GM19351 (cell line): ENCODE results near the gene TBC1D14.

Source experiments
- ATAC-seq: cut with Tn5 transposase; IDR thresholded peaks from one replicate; pipeline ENCODE4 v1.9.1; 2021; ENCODE audit warnings: mild to moderate bottlenecking, moderate library complexity; ENCODE audit not compliant: unreplicated experiment

The TBC1D14 gene

DNA sequence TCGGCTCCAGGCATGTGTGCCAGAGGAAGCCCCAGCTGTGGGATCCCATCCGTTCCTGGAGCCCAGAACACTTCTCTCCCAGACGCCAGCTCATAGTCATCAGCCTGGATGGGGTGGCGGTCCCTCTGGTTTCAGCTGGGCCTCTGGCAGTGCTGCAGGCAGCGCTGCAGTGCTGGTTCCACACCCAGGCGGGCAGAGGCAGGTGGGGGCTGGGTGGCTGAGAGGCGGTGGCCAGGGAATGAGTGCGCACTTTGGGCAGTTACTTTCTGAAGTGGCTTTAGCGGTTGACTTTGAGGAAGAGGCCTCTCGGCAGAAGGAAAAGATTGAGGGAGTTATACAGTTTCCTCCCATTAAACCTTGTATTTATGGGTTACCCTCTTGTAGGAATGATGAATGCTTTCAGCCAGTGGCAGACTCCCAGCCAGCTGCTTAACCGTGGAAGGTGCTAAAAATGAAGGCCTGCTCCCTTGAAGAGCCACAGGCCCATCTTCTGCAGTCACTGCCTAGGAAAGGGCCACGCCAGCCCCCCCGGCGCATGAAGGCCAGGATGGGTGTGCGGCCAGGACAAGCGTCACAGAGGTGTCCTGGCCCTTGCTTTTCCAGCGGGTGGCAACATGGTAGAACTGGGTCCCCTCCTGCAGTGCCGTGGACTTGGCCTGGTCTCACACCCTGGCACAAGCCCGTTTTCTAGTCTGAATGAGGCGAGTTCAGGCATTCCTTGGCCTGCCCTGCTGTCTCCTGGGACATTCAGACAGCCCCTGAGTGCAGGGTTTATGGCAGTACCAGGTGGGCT, 143.5 kb downstream of the TBC1D14 start:
- ATAC-seq = no peak

DNA sequence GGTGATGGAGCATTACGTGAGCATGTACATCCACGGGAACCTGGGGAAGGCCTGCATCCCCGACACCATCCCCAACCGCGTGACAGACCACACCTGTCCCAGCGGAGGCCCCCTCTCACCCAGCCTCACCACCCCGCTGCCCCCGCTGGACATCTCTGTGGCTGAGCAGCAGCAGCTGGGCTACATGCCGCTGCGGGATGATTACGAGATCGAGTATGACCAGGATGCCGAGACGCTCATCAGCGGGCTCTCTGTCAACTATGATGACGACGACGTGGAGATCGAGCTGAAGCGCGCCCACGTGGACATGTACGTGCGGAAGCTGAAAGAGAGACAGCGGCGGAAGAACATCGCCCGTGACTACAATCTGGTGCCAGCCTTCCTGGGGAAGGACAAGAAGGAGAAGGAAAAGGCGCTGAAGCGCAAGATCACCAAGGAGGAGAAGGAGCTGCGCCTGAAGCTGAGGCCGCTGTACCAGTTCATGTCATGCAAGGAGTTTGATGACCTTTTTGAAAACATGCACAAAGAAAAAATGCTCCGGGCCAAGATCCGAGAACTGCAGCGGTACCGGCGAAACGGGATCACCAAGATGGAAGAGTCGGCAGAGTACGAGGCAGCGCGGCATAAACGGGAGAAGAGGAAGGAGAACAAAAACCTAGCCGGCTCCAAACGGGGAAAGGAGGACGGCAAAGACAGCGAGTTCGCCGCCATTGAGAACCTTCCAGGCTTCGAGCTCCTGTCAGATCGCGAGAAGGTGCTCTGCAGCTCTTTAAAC, 144.7 kb downstream of the TBC1D14 start:
- no peak for ATAC-seq

DNA sequence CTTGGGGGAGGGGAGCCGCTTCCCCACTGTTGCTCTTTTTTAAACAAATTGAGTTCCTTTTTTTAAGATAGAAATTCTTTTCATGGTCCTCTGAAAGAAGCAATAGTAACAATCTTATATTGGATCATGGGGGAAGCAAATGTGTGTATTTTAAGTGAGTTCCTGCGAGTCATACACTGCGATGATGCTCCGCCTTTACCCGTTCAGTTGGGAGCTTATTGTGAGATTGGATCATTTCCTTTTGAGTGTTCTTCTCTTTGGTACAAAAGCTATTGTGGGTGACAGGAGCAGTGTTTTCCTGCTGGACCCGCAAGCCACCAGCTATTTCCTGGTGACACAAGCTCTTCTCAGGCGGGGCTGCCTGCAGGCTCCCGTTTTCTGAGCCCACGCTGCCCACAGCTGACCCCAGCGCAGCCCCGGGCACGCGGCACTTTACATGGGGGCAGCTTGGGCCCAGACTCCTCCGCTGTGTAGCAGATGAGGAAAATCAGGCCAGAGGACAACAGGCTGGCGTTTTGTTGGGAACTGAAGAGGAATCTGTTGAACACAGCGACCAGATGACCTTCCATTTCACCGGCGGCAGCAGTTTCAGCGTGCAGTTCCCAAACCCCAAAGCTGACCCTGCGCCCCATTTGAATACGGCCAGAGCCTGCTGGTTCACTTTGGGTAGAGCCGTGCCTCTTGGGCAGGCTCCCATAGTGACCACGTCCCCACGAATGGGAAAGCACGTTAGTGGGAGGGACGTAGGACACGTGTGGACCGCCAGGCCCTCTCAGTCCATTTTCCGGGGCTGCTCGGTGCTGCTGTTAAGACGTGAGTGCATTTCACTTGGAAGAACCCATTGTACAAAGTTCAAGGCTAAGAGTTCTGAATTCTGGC, 145.7 kb downstream of the TBC1D14 start:
- ATAC-seq = no peak

DNA sequence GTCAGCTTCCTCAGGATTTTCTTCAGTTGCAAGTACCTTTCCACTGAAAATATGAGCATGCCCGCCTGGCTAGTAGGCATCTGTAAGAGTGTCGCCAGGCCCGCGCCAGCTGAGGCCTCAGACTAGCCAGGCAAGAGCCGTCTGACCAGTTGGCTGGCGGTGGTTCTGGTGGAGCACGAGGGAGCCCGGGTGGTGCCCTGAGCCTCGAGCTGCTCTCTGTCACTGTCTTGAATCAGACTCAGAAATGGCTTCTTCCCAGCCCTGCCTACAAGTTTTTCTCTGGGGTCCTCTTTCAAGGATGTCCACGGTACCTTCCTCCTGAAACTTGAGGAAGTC, 146.3 kb downstream of the TBC1D14 start:
- ATAC-seq = no peak

DNA sequence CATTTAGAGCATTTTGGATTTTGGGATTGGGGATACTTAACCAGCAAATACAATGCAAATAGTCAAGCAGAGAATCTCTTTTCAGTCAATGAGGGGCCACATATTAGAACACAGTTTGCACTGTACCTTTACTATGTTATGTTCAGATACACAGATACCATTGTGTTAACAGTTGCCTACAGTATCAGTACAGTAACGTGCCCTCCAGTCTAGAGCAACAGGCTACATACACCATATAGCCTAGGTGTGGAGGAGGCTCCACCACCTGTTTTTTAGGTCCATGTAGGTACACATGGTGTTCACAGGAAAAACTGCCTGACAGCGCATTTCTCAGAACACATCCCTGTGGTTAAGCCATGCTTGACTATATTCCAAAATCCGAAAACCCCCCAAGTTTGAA, 149.2 kb downstream of the TBC1D14 start:
- ATAC-seq = no peak

DNA sequence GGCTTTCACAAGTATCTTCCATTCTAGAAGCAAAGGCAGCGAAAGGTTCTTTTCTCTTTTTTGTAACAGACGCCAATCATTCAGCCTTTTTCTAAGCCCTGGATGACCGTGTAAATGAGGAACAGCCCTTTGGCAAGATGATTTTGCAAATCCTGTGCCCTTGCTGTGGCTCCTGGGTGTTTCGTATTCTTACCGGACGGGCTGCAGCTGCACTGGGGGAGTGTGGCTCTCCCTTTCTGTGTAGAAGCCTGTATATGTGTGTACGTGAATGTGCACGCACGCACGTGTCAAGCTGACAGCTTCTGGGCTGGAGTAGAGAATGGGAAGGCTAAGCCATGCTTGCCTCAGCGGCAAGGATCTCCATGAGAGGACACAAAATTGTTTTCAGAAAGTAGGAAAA, 150.0 kb downstream of the TBC1D14 start:
- ATAC-seq = no peak

DNA sequence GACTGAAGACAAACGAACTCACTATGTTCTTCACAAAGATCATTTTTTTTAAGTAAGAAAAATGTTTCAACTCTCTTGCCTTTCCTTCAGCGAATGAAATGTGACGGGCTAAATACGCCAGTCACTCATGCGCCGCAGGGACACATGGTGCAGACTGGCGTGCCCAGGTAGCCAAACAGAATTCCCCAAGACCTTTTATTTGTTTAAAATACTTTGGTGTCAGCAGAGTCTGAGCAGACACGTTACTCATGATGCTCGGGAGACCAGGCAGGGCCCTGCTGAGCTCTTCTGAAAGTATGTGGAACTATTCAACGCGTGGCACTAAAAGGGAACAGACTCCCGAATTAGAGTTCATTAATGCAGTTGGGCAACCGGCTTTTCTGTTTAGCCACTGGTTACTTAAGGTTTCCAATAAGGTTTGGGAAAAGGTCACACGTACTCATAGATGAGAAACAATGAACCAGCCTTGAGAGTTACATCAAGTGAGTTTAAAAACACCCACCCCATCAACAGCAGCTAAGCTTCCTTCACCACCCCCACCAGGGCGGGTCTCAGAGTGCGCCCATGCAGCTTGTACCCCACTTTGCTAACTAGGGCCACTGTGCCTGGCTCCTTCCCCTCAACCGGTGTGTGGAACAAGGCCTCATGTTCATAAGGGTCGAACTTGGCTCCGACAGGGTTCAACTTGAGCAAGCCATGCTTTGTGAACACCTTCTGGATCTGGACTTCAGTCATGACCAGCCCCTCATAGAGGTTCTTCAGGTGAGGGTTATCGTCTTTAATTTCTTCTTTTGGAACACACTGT, 150.9 kb downstream of the TBC1D14 start:
- ATAC-seq = no peak

DNA sequence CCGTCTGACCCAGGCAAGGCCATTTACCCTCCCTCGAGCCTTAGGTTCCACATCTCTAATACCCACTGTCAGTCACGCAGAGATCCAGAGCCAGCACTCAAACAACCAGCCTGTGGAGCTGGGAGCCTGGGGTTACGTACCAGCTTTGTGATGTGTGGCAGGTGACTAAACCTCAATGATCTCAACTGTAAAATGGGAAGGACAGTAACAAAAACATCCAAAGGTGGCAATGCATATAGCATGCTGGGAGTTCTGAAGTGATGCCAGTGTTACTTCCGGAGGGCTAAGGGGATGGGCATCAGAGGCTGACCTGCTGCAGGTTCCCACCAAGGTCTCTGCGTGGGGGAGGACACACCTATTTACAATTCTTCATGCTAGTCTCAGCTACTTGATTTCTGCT, 152.2 kb downstream of the TBC1D14 start:
- ATAC-seq = no peak

DNA sequence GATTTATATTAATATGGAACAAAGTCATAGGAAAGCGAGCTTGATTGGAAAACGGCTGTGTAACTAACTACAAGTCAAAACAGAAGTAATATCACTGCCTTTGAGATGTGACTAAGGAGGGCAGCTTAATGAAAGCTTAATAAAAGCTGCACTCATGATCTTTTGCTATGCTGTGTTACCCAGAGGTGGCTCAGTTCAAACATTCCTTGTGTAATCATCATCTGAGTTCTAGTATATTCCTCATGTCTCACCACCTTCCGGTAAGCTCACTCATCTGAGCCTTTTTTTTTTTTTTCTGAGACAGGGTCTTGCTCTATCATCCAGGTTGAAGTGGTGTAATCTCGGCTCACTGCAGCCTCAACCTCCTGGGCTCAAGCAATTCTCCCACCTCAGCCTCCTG, 153.2 kb downstream of the TBC1D14 start:
- ATAC-seq = no peak

DNA sequence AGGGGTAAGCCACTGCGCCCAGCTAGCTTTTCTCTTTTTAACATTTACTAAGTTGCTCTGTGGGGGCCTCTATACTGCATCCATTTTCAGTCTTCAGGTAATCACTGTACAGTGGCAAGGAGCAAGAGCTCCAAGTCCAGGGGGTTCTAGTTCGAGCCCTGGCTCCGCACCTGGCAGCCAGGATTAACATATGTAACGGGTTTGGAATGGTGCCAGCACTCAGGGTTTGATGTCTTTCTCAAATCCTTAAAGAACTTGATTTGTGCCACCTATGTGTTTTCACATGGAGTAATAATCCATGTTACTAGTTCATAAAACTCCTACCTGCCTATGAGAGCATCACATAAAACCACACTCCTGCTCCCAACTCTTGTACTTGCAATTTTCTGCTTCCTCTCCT, 153.7 kb downstream of the TBC1D14 start:
- no peak for ATAC-seq

DNA sequence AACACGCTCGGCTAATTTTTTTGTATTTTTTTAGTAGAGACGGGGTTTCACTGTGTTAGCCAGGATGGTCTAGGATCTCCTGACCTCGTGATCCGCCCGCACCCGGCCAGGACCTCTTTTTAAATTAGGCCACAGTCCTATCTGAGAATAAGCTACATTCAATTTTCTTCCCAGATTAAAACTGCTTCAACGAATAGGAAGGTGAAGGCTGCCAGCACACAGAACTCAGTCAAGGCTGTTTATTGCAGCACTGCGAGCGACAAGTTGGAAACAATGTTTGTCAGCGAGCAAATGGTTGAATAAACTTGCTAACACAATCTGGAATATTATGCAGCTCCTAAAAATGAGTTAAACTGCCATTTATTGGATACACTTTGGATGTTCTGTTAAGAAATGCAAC, 156.4 kb downstream of the TBC1D14 start:
- ATAC-seq = no peak

DNA sequence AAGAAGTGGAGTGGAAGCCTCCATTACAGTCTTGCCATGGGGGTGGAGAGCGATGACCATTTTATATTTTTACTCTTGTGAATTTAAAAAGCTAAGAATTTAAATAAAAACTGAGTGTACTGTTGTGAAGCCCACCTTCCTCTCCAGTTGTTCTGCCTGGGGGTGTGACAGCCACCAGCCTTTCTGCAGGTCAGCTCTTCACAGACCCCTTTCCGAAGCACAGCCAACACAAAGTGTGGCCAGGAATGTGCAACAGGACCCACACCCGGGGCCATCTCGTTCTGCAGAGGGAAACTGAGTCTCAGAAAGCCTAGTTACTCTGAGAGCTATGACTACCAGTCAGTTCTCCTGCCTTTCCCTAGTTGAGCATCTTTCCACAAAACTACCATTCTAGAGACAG, 156.9 kb downstream of the TBC1D14 start:
- ATAC-seq = no peak

DNA sequence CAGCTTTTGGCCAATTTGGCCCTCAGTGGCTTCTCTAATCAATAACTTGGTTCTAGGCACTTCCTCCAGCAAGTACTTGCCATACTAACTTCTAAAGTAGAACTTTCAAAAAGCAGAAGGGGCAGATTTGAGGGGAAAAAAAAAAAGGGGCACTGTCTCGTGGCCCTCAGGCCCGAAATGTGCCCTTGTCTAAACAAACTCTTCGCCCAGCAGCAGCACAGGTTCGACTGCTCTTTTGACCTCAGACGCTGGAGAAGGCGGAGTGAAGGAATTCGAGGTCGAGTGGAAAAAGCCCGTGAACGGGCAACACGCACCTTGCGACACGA, 157.5 kb downstream of the TBC1D14 start:
- no peak for ATAC-seq

DNA sequence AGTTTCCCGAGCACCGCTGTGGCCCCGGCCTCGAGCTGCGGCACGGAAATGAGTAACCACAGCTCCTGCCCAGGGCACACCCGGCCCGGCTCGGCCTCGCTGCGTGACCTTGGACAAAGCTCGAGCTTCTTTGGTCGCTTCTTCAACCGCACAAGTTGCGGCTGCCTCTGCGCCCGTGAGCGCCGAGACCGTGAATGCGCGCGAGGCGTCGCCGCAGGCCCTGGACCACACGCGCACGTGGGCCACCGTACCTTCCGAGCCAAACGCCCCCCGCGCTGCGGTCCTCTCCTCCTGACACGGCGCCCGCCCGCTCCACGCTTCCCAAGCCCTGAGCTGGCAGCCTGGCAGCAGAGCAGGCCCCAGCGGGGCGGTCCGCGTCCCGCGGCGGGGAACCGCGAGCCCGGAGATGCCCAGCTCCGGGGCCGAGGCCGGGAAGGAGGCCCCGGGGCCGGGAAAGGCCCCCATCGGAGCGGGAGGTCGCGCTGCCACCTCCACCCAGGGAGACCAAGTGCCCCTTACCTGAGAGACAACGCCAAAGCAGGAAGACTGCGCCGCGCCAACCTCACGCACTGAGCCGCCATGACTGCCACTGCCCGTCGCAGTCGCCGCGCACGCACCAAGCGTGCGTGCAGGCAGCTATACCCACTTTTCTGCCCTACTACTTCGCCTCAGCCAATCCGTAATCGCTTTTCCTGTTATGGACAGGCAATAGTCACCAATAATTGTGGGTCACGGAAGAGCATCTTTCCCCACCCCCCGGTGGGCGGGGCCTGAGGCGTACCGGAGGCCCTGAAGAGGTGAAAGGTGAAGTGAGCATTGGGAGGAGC, 158.0 kb downstream of the TBC1D14 start, which contains the start of gene GRPEL1:
TSS of gene GRPEL1 (minus strand) at position 613 of the 827 bp plus-strand sequence. CDS start at position 581, 32 bp downstream.
- ATAC-seq = peak; percentile 87

DNA sequence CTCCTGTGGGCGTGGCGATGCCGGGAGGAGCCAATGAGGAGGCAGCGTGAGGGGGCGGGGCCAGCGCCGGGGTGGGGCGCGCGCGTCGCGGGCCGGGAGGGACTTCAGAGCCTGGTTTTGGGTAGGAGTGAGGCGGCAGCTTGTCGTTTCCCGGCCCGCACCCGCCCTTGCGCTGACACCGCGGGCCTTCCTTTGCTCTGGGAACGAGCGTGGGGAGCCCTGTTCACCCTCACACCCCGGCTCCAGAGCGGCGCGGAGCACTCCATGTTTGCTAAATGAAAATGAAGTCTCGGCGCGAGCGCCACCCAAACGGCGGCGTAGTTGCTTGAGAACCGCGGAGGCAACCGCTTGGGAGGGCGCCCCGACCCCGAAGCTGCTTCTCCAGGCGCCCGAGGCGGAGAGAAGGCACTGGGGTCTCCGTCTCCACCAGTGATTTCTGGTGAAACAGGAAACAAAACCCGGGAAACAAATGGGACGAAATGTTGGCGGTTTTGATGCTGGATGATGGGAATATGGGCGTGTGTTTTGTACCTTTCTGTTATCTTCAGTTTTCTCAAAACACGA, 158.7 kb downstream of the TBC1D14 start:
- ATAC-seq = peak; percentile 24

DNA sequence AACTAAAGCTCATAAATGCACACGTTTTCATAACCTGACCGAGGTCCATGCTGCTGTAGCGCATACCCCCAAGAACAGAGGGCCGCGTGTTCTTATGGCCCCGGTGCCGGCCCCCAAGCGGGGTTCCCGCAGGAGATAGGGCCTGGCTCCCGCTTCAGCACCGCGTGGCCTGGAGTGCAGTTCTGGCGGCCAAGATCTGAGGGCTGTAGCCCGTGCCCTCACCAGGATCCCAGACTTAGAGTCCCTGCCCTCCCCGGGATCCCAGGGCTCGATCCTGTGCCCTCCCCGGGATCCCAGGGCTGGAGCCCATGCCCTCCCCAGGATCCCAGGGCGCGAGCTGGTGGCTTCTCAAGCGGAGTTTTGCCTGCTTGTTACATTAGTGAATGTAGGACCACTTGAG, 159.3 kb downstream of the TBC1D14 start:
- no peak for ATAC-seq

DNA sequence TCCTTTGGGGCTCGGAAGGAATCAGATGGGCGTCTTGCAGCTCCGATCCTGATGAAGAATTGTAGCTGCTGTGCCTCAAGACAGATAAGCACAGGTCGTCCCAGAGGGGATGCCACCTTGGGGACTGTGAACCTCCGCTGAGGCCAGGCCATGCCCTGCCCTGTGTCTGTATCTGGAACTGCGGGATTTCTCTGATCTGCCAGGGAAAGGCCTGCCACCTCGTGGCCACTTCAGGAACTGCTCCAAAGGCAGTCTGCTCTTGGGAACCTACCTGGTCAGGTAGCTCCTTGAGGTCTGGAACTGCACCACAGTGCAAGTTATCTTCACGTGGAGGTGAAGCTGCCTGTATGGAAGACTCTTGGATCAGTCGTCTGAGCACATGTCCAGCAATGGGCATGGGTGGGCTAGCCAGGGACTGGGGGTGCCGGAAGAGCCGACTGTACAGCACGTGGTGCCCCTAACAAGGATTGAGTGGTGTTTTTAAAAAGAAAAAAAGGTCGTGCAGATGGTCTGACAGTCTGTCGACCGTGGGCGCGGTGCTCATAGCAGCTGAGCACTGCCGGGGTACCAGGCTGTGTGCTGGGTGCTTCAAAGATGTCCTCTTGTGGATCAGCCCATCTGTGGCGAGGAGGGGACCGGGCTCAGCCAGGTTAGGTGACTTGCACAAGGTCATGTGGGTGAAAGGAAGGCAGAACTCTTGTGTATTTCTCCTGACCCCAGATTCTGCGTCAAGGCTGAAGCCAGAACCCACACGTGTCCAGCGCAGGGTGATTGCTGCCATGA, 161.3 kb downstream of the TBC1D14 start:
- ATAC-seq = peak; percentile 32

DNA sequence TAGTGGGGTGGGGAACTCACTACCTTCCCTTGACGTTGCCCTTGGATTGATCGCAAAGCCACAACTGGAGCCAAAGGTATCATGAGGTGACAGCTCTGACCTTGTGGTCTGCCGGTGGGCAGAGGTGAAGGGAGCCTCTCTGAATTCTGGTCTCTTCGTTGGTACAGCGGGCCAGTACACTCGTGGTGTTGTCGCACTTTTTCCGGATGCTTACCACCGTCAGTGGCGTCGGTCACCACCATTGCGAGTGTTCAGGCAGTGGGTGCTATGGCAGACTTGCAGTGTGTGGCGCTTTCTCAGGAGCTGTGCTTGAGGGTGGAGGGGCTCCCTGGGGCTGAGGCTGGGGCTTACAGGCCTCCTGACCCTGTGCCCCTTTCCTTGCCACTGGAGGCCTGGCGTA, 163.4 kb downstream of the TBC1D14 start:
- no peak for ATAC-seq
